ENCODE data around the gene TTC17. TPM values are rescaled to one million over a fixed set of nuclear protein-coding genes. Genes with fewer than 3 reads are reported as not detected.

TTC17 gene
- total and polyA plus RNA-seq, 4 donors = 18.9 to 88.6 (median 43.5) TPM

- no peak overlapping the region for H3K9ac ChIP-seq (ENCODE audit: low read depth in 1 of 2, low read length in 2 of 2)
- TF ChIP-seq MAX (IDR thresholded peaks at IDR 0.05) = no peak
- TF ChIP-seq REST (IDR thresholded peaks at IDR 0.05) = no peak
- no peak for TF ChIP-seq ATF3 (IDR thresholded peaks at IDR 0.05)
- no peak for TF ChIP-seq CTCF (IDR thresholded peaks at IDR 0.05; ENCODE audit: low read depth, low read length, missing input control)
- TF ChIP-seq ZBTB33 (IDR thresholded peaks at IDR 0.05) = no peak
- no peak for TF ChIP-seq SP1 (IDR thresholded peaks at IDR 0.05)
- TF ChIP-seq HNF4A (conservative IDR thresholded peaks at IDR 0.05) = no peak
- TF ChIP-seq JUND (IDR thresholded peaks at IDR 0.05) = no peak
- TF ChIP-seq HNF4G (IDR thresholded peaks at IDR 0.05) = no peak
- no peak for TF ChIP-seq YY1 (IDR thresholded peaks at IDR 0.05)
- TF ChIP-seq TAF1 (conservative IDR thresholded peaks at IDR 0.05) = no peak
- no peak for TF ChIP-seq NR2F2 (IDR thresholded peaks at IDR 0.05)
- TF ChIP-seq RXRA (IDR thresholded peaks at IDR 0.05) = no peak
- no peak for TF ChIP-seq EGR1 (IDR thresholded peaks at IDR 0.05; ENCODE audit: low read depth in 2 of 2)
- TF ChIP-seq RAD21 (IDR thresholded peaks at IDR 0.05) = no peak
- no peak for TF ChIP-seq FOXA2 (IDR thresholded peaks at IDR 0.05)
- no peak for TF ChIP-seq FOXA1 (IDR thresholded peaks at IDR 0.05)
- no peak overlapping the region for H3K27ac ChIP-seq (ENCODE audit: low read depth in 1 of 2, low read length in 2 of 2)
- no peak for DNase-seq (ENCODE audit: low spot score)
- no peaks in the 10 kb centered on the region for H3K27me3 ChIP-seq (ENCODE audit: control insufficient read depth in 4 of 4, insufficient read depth in 4 of 4, low read length in 3 of 4)
- over 99% methylated on average over 3 of the region's 3 CpGs for WGBS
- peaks cover 6 to 33% (median 20%) of the 10 kb centered on the region in 4 donors for H3K36me3 ChIP-seq (ENCODE audit: control insufficient read depth in 4 of 4, insufficient read depth in 3 of 4, low read depth in 1 of 4, low read length in 3 of 4)
- H3K4me3 ChIP-seq (ENCODE audit: low read depth in 1 of 3, low read length in 3 of 3) = no peak overlapping the region
- no peaks in the 10 kb centered on the region for H3K9me3 ChIP-seq (ENCODE audit: control insufficient read depth in 4 of 4, low read length in 3 of 4)
- peaks cover 4 to 39% (median 22%) of the 10 kb centered on the region in 4 donors for H3K4me1 ChIP-seq (ENCODE audit: control insufficient read depth in 4 of 4, insufficient read depth in 4 of 4, low read length in 3 of 4)
Measured at GRCh38 chr11:43404836-43405479, 46.2 kb downstream of the TTC17 start.

Measured in liver (tissue), 9 donors.